Brain microvascular endothelial cell (primary cell): ENCODE data around the gene RIMS1.

ENCODE experiments used
- DNase-seq: peaks from one replicate; pipeline ENCODE4 v3.0.0-alpha.2; 2020
- H3K27ac ChIP-seq: fragments of 250-450 bp; sonication (Bioruptor Pico); 2 replicates; pipeline ENCODE4 v1.5.1; 2020; ENCODE audit warnings: mild to moderate bottlenecking, moderate library complexity
- H3K27me3 ChIP-seq: fragments of 250-450 bp; sonication (Bioruptor Pico); replicated peaks from 2 replicates; pipeline ENCODE4 v1.5.1; 2020; ENCODE audit warnings: mild to moderate bottlenecking
- H3K36me3 ChIP-seq: fragments of 250-450 bp; sonication (Bioruptor Pico); replicated peaks from 2 replicates; pipeline ENCODE4 v1.5.1; 2020; ENCODE audit warnings: mild to moderate bottlenecking
- H3K4me3 ChIP-seq: 2 replicates; pipeline ENCODE4 v1.5.1; 2011; ENCODE audit warnings: low read depth, mild to moderate bottlenecking, control low read depth, low read length, moderate library complexity
- in situ Hi-C: cut with HindIII; loops from 2 replicates; pipeline ENCODE4 v1.10.0; 2017; ENCODE audit warnings: low sequenced_read_pairs, low pct_ligation_motif_present
- TF ChIP-seq, protein P1 (sequence below): IDR thresholded peaks from 2 replicates; pipeline ENCODE4 v1.5.1; 2011; ENCODE audit warnings: low read depth, mild to moderate bottlenecking, moderate library complexity, low read length, control low read depth, inconsistent platforms; ENCODE audit errors: missing control alignments

Gene RIMS1

DNA sequence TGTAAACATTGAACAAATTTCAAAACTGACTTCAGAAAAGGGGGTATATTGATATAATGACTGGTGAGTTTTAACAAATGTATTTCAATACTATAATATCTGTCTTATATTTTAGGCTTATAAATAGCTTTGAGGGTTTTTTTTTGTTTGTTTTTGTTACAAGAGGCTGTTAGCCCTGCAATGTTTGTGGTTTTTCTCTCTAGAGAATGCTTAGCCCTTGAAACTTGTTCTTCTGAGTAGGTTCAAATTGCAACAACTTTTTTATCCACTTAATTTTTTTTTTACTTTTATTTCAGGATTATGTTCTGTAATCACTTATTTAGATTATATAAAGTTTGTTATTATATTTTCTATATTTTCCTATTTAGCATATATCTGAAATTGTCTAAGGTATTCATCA, 333.2 kb downstream of the RIMS1 start:
- Histone ChIP-seq H3K36me3 (no peaks in the 10 kb centered on the region), H3K27me3 (no peaks in the 10 kb centered on the region), H3K27ac (no peak overlapping the region), H3K4me3 (no peak overlapping the region)
- TF ChIP-seq, protein P1, sequence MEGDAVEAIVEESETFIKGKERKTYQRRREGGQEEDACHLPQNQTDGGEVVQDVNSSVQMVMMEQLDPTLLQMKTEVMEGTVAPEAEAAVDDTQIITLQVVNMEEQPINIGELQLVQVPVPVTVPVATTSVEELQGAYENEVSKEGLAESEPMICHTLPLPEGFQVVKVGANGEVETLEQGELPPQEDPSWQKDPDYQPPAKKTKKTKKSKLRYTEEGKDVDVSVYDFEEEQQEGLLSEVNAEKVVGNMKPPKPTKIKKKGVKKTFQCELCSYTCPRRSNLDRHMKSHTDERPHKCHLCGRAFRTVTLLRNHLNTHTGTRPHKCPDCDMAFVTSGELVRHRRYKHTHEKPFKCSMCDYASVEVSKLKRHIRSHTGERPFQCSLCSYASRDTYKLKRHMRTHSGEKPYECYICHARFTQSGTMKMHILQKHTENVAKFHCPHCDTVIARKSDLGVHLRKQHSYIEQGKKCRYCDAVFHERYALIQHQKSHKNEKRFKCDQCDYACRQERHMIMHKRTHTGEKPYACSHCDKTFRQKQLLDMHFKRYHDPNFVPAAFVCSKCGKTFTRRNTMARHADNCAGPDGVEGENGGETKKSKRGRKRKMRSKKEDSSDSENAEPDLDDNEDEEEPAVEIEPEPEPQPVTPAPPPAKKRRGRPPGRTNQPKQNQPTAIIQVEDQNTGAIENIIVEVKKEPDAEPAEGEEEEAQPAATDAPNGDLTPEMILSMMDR: no peak
- in situ Hi-C loops: no loop called here
- DNase-seq: no peak

DNA sequence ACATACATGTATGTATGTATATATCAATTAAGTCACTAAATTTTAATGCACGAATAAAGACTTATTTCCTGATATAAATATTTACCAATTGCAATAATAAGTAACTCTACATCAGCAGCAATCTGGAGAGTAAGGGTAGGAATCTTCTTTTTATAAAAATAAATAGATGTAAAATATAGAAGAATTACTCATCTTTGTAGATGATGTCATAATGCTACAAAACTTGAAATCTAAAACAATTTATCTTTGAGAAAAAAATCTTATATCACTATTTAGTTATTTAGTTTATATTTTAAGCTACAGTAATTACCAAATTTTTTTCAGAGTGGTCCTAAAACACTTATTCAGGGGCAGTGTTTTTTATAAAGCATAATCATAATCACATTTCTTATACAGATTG, 351.7 kb downstream of the RIMS1 start:
- DNase-seq: no peak
- TF ChIP-seq, protein P1: no peak
- in situ Hi-C loops: no loop called here
- Histone ChIP-seq H3K27me3 (no peaks in the 10 kb centered on the region), H3K4me3 (no peak overlapping the region), H3K36me3 (no peaks in the 10 kb centered on the region), H3K27ac (no peak overlapping the region)

DNA sequence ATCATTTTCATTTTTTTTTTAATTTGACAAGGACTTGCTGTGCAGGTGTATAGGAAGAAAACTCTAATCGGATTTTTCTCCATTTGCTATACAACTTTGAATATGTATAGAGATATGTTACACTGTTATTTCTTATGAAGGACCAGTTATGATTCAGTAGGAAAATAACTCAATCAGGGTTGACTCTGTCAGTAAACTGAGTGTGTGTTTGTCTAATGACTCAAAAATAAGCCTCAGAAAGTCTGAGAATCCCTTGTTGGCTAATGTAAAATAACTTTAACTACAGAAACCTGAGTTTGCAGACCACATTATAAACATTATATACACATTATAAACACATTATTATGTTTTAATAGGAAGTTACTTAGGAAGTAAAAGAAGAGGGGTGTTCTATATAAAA, 352.6 kb downstream of the RIMS1 start:
- in situ Hi-C loops: no loop called here
- TF ChIP-seq, protein P1: no peak
- DNase-seq: peak; percentile 12
- Histone ChIP-seq H3K27ac (no peak overlapping the region), H3K4me3 (no peak overlapping the region), H3K27me3 (no peaks in the 10 kb centered on the region), H3K36me3 (no peaks in the 10 kb centered on the region)

DNA sequence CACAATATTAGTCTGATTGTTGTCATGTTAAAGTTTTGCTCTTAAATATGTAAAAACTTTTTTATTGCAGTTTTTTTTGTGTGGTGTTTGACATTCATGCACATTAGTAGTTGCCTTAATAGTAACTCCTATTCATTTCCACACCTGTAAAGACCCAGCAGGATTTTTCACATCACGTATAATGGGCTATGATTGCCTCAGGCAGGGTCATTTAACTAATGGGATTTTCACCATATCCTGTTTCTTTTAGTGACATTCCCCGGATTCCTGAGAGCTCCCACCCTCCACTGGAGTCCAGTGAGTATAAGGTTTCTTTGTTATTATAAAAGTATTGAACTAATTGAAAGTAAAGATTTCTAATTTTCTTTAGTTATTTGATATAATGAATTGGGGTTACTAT, 359.2 kb downstream of the RIMS1 start:
- in situ Hi-C loops: no loop called here
- DNase-seq: no peak

DNA sequence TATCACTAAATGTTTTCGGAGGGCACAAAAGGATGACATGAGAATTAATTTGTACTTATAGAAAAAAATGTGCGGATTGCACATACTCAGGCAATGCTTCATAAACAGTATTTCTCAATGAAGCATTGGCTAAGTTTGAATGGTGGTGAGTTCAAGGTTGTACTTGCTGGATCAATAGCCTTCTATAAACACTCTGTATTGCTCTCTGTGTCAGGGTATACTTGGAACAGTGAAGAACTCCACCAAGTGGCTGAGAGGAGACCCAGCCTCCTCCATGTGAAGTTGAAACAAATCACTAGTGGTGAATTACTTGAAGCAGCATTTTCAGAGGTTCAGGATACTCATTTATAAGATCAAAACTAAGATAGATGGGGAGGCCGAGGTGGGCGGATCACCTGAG, 360.6 kb downstream of the RIMS1 start:
- TF ChIP-seq, protein P1: peak; percentile 44
- H3K27me3 ChIP-seq: no peaks in the 10 kb centered on the region
- H3K27ac ChIP-seq: no peak overlapping the region
- in situ Hi-C loops: no loop called here
- peak; percentile 17 for DNase-seq
- no peak overlapping the region for H3K4me3 ChIP-seq
- H3K36me3 ChIP-seq: no peaks in the 10 kb centered on the region

More for the DNA sequence above, 359.2 kb downstream of the RIMS1 start:
- H3K4me3 ChIP-seq: no peak overlapping the region
- TF ChIP-seq, protein P1: no peak
- no peaks in the 10 kb centered on the region for H3K27me3 ChIP-seq
- H3K27ac ChIP-seq: no peak overlapping the region
- H3K36me3 ChIP-seq: no peaks in the 10 kb centered on the region

DNA sequence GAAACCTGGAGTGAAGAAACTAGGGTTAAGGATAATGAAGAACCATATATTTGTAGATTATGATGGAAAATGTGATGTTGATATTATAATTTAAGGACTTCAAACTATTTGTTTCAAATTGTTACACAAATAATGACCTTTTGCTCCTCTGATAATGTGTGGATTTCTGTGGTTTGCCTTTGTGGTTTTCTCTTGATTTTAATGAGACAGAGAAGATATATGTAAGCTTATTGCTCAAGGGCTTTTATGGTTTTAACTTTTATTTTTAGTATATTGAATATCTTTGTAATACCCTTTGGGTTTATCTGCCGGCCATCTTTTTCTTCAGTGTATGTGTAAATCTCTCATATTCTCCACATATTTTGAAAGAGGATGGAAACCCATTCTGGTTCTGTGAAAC, 362.3 kb downstream of the RIMS1 start:
- no peak for DNase-seq
- Histone ChIP-seq H3K27me3 (no peaks in the 10 kb centered on the region), H3K36me3 (no peaks in the 10 kb centered on the region), H3K4me3 (no peak overlapping the region), H3K27ac (no peak overlapping the region)
- in situ Hi-C loops: no loop called here
- TF ChIP-seq, protein P1: no peak
